HG02938 (cell line): ENCODE results near the gene TIMM9.
"Not testable (repeated sequence)": the region's sequence is repeated elsewhere in the genome, so short reads cannot be mapped to it uniquely, and the experiment has no call there.

Experiments
- ATAC-seq: cut with Tn5 transposase; IDR thresholded peaks from one replicate; pipeline ENCODE4 v1.9.1; 2021; ENCODE audit warnings: mild to moderate bottlenecking, moderate library complexity; ENCODE audit not compliant: unreplicated experiment

The TIMM9 gene

GRCh38 chr14:58398895-58399294 is 28.4 kb downstream of the TIMM9 start:
- no peak for ATAC-seq

DNA sequence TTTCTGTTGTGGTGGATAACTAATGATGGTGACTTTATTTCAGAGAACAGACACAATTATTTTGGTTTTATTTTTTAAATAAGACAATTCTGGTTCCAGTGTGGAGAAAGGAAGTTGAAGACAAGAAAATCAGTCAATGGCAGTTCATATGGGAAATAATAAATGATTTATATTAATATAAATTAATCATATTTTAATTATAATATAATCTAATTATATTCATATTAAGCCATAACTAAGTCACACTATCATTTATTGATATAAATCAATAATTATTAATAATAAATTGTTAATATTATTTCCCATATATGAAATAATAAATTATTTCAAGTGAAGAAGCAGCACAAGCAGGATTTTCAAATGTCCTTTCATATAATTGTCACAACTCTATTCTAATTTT is 28.8 kb downstream of the TIMM9 start:
- ATAC-seq: no peak

DNA sequence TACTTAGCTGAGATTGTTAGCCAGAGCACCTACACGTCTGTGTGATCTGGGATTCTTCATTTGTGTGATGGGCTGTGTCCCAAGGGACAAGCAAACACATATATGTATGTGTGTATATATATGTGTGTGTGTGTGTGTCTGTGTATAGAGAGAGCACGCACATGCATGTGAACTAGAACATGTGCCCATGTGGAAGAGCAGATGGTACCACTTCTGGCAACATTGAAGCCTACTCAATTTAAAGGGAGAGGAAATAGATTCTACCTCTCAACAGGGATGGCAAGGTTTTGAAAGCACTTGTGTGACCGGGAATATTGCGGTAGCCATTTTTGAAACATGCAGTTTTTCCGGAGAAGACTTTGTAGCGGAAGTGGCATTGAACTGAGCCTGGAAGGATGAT is 30.2 kb downstream of the TIMM9 start:
- no peak for ATAC-seq

- ATAC-seq: peak; percentile 83
Measured at GRCh38 chr14:58395812-58396788, 31.2 kb downstream of the TIMM9 start, which contains the start of gene TOMM20L. Gene TOMM20L, plus strand, starts transcription at chr14:58395930. Its CDS starts 28 bp downstream, at chr14:58395958.

DNA sequence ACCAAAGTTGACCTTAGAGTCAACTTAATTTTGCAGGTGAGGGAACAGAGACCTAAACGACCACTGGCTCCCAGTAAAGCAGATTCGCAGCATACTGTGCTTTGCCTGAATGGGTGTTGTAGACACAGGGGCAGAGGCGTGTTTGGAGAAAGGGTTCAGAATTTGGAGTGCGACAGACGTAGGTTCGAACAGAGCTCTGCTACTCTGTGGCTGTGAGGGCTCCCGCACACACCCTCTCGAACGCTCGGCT is 31.8 kb downstream of the TIMM9 start:
- ATAC-seq: no peak

DNA sequence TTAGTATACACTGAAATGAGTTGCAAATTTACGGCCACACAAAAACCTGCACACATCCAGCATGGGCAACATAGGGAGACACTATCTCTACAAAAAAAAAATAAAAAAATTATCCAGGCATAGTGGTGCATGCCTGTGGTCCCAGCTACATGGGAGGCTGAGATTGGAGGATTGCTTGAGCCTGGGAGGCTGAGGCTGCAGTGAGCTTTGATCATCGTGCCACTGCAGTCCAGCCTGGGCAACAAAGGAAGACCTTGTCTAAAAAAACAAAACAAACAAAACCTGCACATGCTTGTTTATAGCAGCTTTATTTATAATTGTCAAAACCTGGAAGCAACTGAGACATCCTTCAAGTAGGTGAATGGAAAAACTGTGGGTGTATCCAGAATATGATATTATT is 36.5 kb downstream of the TIMM9 start:
- ATAC-seq: no peak

DNA sequence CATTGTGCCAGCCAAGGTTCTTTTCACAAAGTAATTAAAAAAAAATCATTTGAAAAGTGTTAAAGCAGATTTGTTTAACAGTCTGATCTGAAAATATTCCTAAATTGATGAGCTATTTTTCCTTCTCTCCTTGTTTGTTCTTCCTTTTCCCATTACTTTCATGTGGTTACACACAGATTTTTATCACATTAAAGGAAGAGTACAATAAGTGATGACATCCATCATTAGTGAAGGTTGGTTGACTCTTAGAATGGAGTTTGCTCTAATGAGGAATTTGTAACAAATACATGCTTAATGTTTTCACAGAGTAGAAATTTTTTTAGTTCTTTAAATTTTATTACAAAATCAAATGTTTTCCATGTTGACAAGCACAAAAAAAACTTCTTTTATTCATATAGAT is 50.5 kb downstream of the TIMM9 start:
- no peak for ATAC-seq

- no peak for ATAC-seq
Measured at GRCh38 chr14:58368956-58369355, 58.4 kb downstream of the TIMM9 start.

DNA sequence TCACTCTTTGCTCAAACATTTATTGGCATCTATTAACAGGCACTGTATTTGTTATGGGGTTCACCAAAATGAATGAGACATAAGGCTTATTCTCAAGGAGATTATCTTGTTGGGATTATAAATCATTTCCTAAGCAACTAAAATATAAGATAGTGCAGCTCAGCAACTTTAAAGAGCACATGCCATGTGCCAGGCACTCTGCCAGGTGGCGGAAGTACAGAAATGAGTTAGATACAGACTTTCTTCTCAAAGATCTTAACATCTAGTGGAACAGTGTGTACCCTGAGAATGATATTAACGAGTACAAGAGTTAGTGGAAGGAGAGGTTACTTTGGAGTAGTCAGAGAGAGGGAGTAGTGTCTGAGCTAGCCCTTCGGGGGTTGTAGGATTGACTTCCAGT is 60.0 kb downstream of the TIMM9 start:
- ATAC-seq: no peak

DNA sequence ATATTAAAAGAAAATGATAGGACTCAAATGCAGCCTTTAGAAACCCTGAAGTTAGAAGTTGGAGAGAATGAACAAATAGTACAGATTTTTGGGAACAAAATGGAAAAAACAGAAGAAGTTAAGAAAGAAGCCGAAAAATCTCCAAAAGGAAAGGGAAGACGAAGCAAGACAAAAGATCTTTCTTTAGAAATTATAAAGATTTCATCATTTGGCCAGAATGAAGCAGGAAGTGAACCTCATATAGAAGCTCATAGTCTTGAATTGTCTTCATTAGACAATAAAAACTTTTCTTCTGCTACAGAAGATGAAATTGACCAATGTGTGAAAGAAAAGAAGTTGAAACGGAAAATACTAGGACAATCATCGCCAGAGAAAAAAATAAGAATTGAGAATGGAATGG is 63.0 kb downstream of the TIMM9 start:
- no peak for ATAC-seq

- ATAC-seq: no peak
Measured at GRCh38 chr14:58362798-58363412, 64.4 kb downstream of the TIMM9 start.

DNA sequence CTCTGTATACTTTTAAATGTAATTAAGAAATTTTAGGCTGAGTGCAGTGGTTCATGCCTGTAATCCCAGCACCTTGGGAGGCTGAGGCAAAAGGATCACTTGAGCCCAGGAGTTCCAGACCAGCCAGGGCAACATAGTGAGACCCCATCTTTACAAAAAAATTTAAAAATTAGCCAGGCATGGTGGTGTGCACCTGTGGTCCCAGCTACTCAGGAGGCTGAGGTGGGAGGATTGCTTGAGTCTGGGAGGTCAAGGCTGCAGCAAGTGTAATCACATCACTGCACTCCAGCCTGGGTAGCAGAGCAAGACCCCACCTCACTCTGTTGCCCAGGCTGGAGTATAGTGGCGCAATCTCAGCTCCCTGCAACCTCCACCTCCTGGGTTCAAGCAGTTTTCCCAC is 65.1 kb downstream of the TIMM9 start:
- not testable (repeated sequence) for ATAC-seq
